SK-N-SH treated with all-trans-retinoic acid at 6 μM for 48 hours (cell line): ENCODE data around the gene FLRT2.

ENCODE experiments used
- ARNTL ChIP-seq: fragments of 450-650 bp; formaldehyde crosslinking; IDR thresholded peaks from 2 replicates; pipeline ENCODE4 v1.5.0; 2020; ENCODE audit warnings: low read depth, mild to moderate bottlenecking, moderate library complexity, borderline replicate concordance
- CSRNP3 ChIP-seq: fragments of 250-450 bp; sonication (Bioruptor Pico); IDR thresholded peaks from 2 replicates; pipeline ENCODE4 v1.5.1; 2021; ENCODE audit warnings: mild to moderate bottlenecking, moderate library complexity
- GLIS3 ChIP-seq: fragments of 250-450 bp; sonication (Bioruptor Pico); IDR thresholded peaks from 2 replicates; pipeline ENCODE4 v1.5.0; 2020; ENCODE audit warnings: mild to moderate bottlenecking, moderate library complexity
- ISL1 ChIP-seq: fragments of 250-450 bp; sonication (Bioruptor Pico); IDR thresholded peaks from 2 replicates; pipeline ENCODE4 v2.1.2; 2022; ENCODE audit warnings: mild to moderate bottlenecking, moderate library complexity
- PPARA ChIP-seq: fragments of 250-450 bp; sonication (Bioruptor Pico); IDR thresholded peaks from 2 replicates; pipeline ENCODE4 v1.5.0; 2020; ENCODE audit warnings: mild to moderate bottlenecking, borderline replicate concordance
- ZC3H10 ChIP-seq: fragments of 250-450 bp; sonication (Bioruptor Pico); IDR thresholded peaks from 2 replicates; pipeline ENCODE4 v1.5.1; 2021; ENCODE audit warnings: mild to moderate bottlenecking, moderate library complexity
- ZFP3 ChIP-seq: fragments of 250-450 bp; sonication (Bioruptor Pico); IDR thresholded peaks from 2 replicates; pipeline ENCODE4 v1.5.0; 2020; ENCODE audit warnings: mild to moderate bottlenecking, moderate library complexity
- ZFP30 ChIP-seq: fragments of 450-650 bp; formaldehyde crosslinking; IDR thresholded peaks from 2 replicates; pipeline ENCODE4 v1.5.0; 2022; ENCODE audit warnings: mild to moderate bottlenecking, moderate library complexity
- ZNF70 ChIP-seq: fragments of 450-650 bp; formaldehyde crosslinking; IDR thresholded peaks from 2 replicates; pipeline ENCODE4 v1.5.0; 2020; ENCODE audit warnings: mild to moderate bottlenecking, moderate library complexity

DNA sequence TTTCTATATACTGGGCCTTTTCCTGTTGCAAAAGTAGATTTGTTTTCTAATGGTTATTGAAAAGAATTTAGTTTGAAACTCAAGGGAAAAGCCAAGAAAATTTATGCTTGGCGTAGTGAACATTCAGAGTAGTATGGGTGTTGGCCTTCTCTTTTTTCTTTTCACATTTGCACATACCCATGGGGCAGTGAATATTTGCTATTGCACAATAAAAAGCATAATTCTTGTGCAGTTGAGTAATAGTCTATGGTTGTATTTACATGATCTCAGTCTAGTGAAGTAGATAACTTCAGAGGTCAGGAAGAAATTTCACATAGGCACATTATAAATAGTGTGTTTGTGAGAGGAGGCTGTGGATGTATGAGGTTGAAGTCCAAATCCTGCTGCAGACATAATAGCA lies 158.1 kb downstream of the FLRT2 start:
- TF ChIP-seq ARNTL, result no peak
- TF ChIP-seq CSRNP3 (CRISPR knock-in tag), result no peak
- TF ChIP-seq GLIS3 (CRISPR knock-in tag), result no peak
- no peak for TF ChIP-seq ZFP3
- TF ChIP-seq ZFP30 (CRISPR knock-in tag), result no peak
- TF ChIP-seq ZNF70 (CRISPR knock-in tag), result no peak
- no peak for TF ChIP-seq ZC3H10 (CRISPR knock-in tag)
- TF ChIP-seq PPARA (CRISPR knock-in tag), result no peak
- no peak for TF ChIP-seq ISL1 (CRISPR knock-in tag)
